Stomach (tissue), 9 donors: ENCODE data around the gene ZFYVE26. TPM values are rescaled to one million over a fixed set of nuclear protein-coding genes. Genes with fewer than 3 reads are reported as not detected.

Experiments
- DNase-seq, 2 donors: peaks; one replicate each; pipeline versions ENCODE4 v3.0.0 to v3.0.0-alpha.2; 2013 to 2019
- H3K27ac ChIP-seq, 5 donors: fragments of 200-600 bp in 4 of 5; sonication (generic) in 4 of 5; one replicate each; pipeline ENCODE4 v1.5.1; 2013 to 2019; ENCODE audit warnings: mild to moderate bottlenecking in 1 of 5, moderate library complexity in 1 of 5
- H3K27me3 ChIP-seq, 3 donors: fragments of 200-600 bp; sonication (generic); one replicate each; pipeline ENCODE4 v1.5.1; 2017 to 2019; ENCODE audit warnings: mixed run types in 1 of 3
- H3K36me3 ChIP-seq, 4 donors: fragments of 200-600 bp; sonication (generic); 1 replicate in 3 of 4; 2 replicates in 1 of 4; pipeline ENCODE4 v1.5.1; 2016 to 2019
- H3K4me1 ChIP-seq, 4 donors: fragments of 200-600 bp; sonication (generic); one replicate each; pipeline ENCODE4 v1.5.1; 2016 to 2019
- H3K4me3 ChIP-seq, 4 donors: fragments of 200-600 bp; sonication (generic) in 3 of 4; one replicate each; pipeline ENCODE4 v1.5.1; 2016 to 2019; ENCODE audit warnings: mild to moderate bottlenecking in 1 of 4
- H3K9me3 ChIP-seq, 4 donors: fragments of 200-600 bp; sonication (generic); one replicate each; pipeline ENCODE4 v1.5.1; 2016 to 2019
- EP300 ChIP-seq: sonication (generic); formaldehyde crosslinking; IDR thresholded peaks from one replicate; pipeline ENCODE4 v1.6.1; 2017; ENCODE audit warnings: antibody characterized with exemption
- POLR2A ChIP-seq, 4 donors: fragments of 450-650 bp; IDR thresholded peaks; one replicate each; pipeline ENCODE4 v1.6.1; 2016; ENCODE audit warnings: antibody characterized with exemption in 4 of 4, control low read depth in 2 of 4, mild to moderate bottlenecking in 1 of 4, moderate library complexity in 1 of 4
- POLR2AphosphoS5 ChIP-seq, 3 donors: sonication (generic); formaldehyde crosslinking; IDR thresholded peaks; one replicate each; pipeline ENCODE4 v1.6.1; 2016; ENCODE audit warnings: antibody characterized with exemption in 3 of 3
- WGBS, 5 donors: extraction: QIAGEN DNeasy Blood & Tissue Kit in 3 of 5; methylation state at CpG; one replicate each; pipeline versions ENCODE4 v1.1.5 to v1.1.7; 2013 to 2018; 5-methylcytosine and 5-hydroxymethylcytosine counted together
- intact Hi-C: fragments of 100-400 bp; cut with DNase I; formaldehyde crosslinking; loops from one replicate; pipeline ENCODE4 v1.15.1; 2023; ENCODE audit warnings: low total_unique reads
- polyA plus RNA-seq, 3 donors: library from polyadenylated mRNA; stranded (reverse); fragments of 200-250 nt; gene quantifications; one replicate each; pipeline ENCODE4 v1.2.3, GENCODE V29; 2013
- total RNA-seq, 5 donors: library from RNA; depleted of rRNA; stranded (reverse); fragments of >200 nt; gene quantifications; one replicate each; pipeline versions ENCODE4 v1.1.0 to v1.2.3, GENCODE V29; 2014 to 2016
- TF ChIP-seq, protein P1 (sequence below), 7 experiments: fragments of 450-650 bp in 4 of 7; fragments of 200-600 bp in 3 of 7; sonication (generic) in 3 of 7; IDR thresholded peaks; one replicate each; pipeline ENCODE4 v1.5.1; 2016 to 2019; ENCODE audit warnings: antibody characterized with exemption in 7 of 7, control low read depth in 2 of 7, mild to moderate bottlenecking in 1 of 7
- donor health status: healthy with polysubstance abuse.
- donor health status: Bipolar disorder and iron deficiency.
- donor health status: healthy.

ZFYVE26 gene
- total and polyA plus RNA-seq, 8 donors = 2.1 to 201 (median 20.8) TPM

DNA sequence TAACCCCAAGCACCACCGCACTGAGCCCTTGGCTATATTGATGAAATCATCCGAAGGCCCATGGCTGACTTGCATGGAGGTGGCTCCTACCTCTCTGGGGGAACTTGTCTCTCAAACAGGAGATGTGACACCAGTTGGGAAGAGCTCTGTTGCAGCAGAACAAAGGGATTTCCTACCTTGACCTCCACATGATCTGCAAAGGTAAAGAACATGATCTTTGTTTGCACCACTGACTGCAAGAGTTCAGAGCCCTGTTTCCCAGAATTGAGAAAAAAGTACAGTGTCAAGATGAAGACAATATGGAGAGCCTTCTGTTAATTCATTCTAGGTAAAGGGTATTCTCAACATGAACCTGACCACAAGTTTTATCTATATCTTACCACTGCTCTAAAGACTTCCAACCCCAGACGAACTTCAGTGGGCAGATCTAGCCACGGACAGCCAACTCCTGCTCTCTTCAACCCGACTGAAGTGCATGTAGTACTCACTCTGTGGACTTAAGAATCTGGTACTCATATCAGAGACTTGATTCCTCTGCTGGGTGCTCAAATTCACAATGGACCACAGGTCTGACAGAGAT is 32.1 kb downstream of the ZFYVE26 start:
- Histone ChIP-seq H3K4me1 (no peaks in the 10 kb centered on the region), H3K36me3 (peaks cover 84 to 100% (median 100%) of the 10 kb centered on the region in 4 donors), H3K27ac (no peak overlapping the region), H3K27me3 (no peaks in the 10 kb centered on the region), H3K4me3 (no peak overlapping the region), H3K9me3 (no peaks in the 10 kb centered on the region)
- DNase-seq = no peak
- TF ChIP-seq, protein P1, sequence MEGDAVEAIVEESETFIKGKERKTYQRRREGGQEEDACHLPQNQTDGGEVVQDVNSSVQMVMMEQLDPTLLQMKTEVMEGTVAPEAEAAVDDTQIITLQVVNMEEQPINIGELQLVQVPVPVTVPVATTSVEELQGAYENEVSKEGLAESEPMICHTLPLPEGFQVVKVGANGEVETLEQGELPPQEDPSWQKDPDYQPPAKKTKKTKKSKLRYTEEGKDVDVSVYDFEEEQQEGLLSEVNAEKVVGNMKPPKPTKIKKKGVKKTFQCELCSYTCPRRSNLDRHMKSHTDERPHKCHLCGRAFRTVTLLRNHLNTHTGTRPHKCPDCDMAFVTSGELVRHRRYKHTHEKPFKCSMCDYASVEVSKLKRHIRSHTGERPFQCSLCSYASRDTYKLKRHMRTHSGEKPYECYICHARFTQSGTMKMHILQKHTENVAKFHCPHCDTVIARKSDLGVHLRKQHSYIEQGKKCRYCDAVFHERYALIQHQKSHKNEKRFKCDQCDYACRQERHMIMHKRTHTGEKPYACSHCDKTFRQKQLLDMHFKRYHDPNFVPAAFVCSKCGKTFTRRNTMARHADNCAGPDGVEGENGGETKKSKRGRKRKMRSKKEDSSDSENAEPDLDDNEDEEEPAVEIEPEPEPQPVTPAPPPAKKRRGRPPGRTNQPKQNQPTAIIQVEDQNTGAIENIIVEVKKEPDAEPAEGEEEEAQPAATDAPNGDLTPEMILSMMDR (IDR thresholded peaks at IDR 0.05) = no peak
- TF ChIP-seq POLR2AphosphoS5 (IDR thresholded peaks at IDR 0.05) (no peak), EP300 (no peak), POLR2A (IDR thresholded peaks at IDR 0.05) (no peak)
- 87 to 94% (median 93%) methylated on average over 5 of the region's 5 CpGs for WGBS, 5 donors
- intact Hi-C loops = no loop called here

DNA sequence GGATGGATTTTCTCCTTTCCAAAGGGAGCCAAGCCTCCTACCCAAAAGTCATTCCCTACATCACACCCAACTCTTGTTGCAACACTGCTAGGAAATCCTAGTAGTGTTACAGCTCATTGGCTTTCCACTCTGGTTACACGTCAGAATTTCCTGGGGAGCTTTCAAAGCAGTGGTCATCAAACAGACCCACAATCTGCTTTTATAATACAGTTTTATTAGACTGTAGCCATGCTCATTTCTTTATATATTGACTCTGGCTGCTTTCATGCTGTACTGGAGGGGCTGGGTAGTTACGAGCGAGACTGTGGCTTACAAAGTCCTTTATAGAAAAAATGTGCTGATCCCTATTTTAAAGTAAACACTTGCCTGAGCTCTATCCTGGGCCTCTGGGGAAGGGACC is 34.3 kb downstream of the ZFYVE26 start:
- no peak for DNase-seq
- H3K4me1 ChIP-seq = no peaks in the 10 kb centered on the region
- peaks cover 82 to 100% (median 100%) of the 10 kb centered on the region in 4 donors for H3K36me3 ChIP-seq
- H3K9me3 ChIP-seq = no peaks in the 10 kb centered on the region
- WGBS, 5 donors = 28 to 88% (median 54%) methylated on average over 3 of the region's 3 CpGs
- intact Hi-C loops = no loop called here
- TF ChIP-seq POLR2AphosphoS5 (IDR thresholded peaks at IDR 0.05) (no peak), POLR2A (IDR thresholded peaks at IDR 0.05) (no peak), EP300 (no peak)
- TF ChIP-seq, protein P1 (IDR thresholded peaks at IDR 0.05) = no peak
- no peaks in the 10 kb centered on the region for H3K27me3 ChIP-seq
- H3K4me3 ChIP-seq = no peak overlapping the region
- no peak overlapping the region for H3K27ac ChIP-seq

DNA sequence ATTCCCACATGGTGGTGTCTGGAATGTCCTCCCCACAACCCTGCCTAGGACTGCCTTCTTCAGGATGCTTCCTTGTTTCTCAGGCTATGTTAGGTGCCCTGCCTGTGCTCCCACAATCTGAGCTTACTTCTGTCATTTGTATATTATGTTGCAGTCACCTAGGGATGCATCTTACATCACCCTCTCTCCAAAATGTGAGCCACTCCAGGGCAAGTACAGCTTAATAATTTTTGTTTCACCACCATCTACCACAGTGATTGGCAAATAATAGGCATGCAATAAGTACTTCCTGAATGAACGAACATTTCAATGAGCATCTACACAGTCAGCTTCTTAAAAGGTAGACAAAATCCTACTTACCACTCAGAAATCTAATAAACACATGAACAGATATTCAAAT is 37.6 kb downstream of the ZFYVE26 start:
- Histone ChIP-seq H3K9me3 (no peaks in the 10 kb centered on the region), H3K36me3 (peaks cover 90 to 100% (median 100%) of the 10 kb centered on the region in 4 donors), H3K27ac (no peak overlapping the region), H3K4me3 (no peak overlapping the region), H3K4me1 (no peaks in the 10 kb centered on the region), H3K27me3 (no peaks in the 10 kb centered on the region)
- TF ChIP-seq, protein P1 (IDR thresholded peaks at IDR 0.05) = no peak
- no peak for TF ChIP-seq EP300
- intact Hi-C loops = no loop called here
- WGBS, 5 donors = 88 to 96% (median 94%) methylated on average over 1 of the region's 1 CpG
- no peak for DNase-seq

DNA sequence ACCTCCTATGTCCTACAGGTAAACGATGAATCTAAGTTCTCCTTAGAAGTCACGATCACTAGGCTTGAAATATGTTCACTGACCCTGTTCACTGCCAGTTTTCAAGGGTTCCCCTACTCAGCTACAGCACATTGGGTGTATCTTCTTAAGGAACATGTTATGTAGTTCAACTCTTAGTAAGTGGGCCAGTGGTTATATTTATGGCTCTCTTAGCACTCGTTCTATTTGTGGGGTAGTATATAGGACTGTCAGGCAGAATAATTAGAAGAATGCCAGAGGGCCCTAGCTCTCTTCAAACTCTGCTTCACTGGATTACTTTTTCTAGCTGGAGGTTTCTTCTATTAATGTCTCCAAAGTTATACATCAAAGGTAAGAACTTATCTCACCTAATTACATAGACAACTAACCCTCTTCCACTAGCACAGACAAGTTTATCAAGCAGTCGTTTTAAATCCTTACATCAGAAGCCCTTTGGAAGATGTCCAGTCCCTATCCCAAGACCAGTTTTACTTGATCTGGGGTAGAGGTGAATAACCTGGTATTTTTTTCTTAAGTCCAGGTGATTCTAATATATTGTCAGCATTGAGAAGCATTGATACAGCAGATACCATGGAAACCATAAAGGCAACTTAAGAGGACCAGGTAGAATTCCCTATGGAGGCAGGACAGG is 39.6 kb downstream of the ZFYVE26 start:
- Histone ChIP-seq H3K27ac (no peak overlapping the region), H3K4me3 (no peak overlapping the region), H3K27me3 (no peaks in the 10 kb centered on the region), H3K4me1 (no peaks in the 10 kb centered on the region), H3K9me3 (no peaks in the 10 kb centered on the region), H3K36me3 (peaks cover 87 to 100% (median 100%) of the 10 kb centered on the region in 4 donors)
- TF ChIP-seq POLR2A (IDR thresholded peaks at IDR 0.05) = no peak
- no peak for TF ChIP-seq POLR2AphosphoS5 (IDR thresholded peaks at IDR 0.05)
- no peak for TF ChIP-seq EP300
- TF ChIP-seq, protein P1 (IDR thresholded peaks at IDR 0.05) = no peak
- DNase-seq = no peak
- 57 to 83% (median 76%) methylated on average over 4 of the region's 4 CpGs for WGBS, 5 donors
- intact Hi-C loops = no loop called here
